Measurements from ENCODE around the gene METAP1D. TPM values are rescaled to one million over a fixed set of nuclear protein-coding genes. Genes with fewer than 3 reads are reported as not detected.
A peak's percentile ranks its signal among the peaks of the same experiment; 100 is the strongest.
"Not testable (repeated sequence)": the region's sequence is repeated elsewhere in the genome, so short reads cannot be mapped to it uniquely, and the experiment has no call there.

Gene METAP1D
- total and polyA plus RNA-seq, 2 donors (not counting 3 experiments of a cell fraction or from before 2014, with no cell fraction given) = 4.2 to 8.1 TPM

- Histone ChIP-seq H3K36me3 (ENCODE audit: control insufficient read depth in 2 of 2, extremely low read depth in 1 of 2, insufficient read depth in 2 of 2, low read length in 2 of 2) (no peaks in the 10 kb centered on the region), H3K9ac (replicated peaks; ENCODE audit: extremely low read depth, insufficient read depth, low read length) (no peak overlapping the region), H3K27ac (ENCODE audit: insufficient read depth, low read depth, low read length) (no peak overlapping the region), H3K4me3 (replicated peaks in 1 of 3; ENCODE audit: insufficient read depth in 1 of 3, low read depth in 1 of 3, low read length in 3 of 3) (no peak overlapping the region), H4K20me1 (replicated peaks; ENCODE audit: control insufficient read depth, extremely low read depth, insufficient read depth, low read length) (no peaks in the 10 kb centered on the region), H3K9me3 (replicated peaks; ENCODE audit: control insufficient read depth, insufficient read depth, low read length) (no peaks in the 10 kb centered on the region), H3K4me2 (ENCODE audit: insufficient read depth, low read length) (no peak overlapping the region), H3K9me1 (replicated peaks; ENCODE audit: control insufficient read depth, extremely low read depth, insufficient read depth, low read length) (no peaks in the 10 kb centered on the region), H3K27me3 (ENCODE audit: control insufficient read depth in 2 of 2, insufficient read depth in 2 of 2, low read length in 2 of 2) (no peaks in the 10 kb centered on the region), H3K79me2 (ENCODE audit: control insufficient read depth, insufficient read depth, low read length) (no peaks in the 10 kb centered on the region), H3K4me1 (ENCODE audit: control insufficient read depth, extremely low read depth, insufficient read depth, low read length) (peaks cover under 1% of the 10 kb centered on the region), H2AFZ (ENCODE audit: low read depth, low read length) (no peak overlapping the region)
- BruUV-seq (replicated peaks) = no TSS peak
- FAIRE-seq = peak; percentile 31
- CTCF ChIA-PET = interaction anchor here (0.5 to 5.2 kb wide), 28 partner anchors 8 to 1141 kb away, joined by 3 to 63 read pairs (median 4); partner anchors contain the start of genes DLX2, HAT1 and SLC25A12
- DNase-seq (ENCODE audit: low read depth, low spot score) = peak; percentile 42
- POLR2A ChIA-PET = no interaction called here
- TF ChIP-seq POLR2A (IDR thresholded peaks at IDR 0.05; ENCODE audit: low read depth, low read length) = no peak
- no peak for TF ChIP-seq EZH2 (IDR thresholded peaks at IDR 0.05; ENCODE audit: borderline replicate concordance, low read depth, low read length, severe bottlenecking)
- TF ChIP-seq GATA2 (IDR thresholded peaks at IDR 0.05; ENCODE audit: insufficient read depth, insufficient read length, low read depth, low read length) = no peak
- TF ChIP-seq POLR2AphosphoS5 (IDR thresholded peaks at IDR 0.05; ENCODE audit: insufficient read depth, low read depth, low read length) = no peak
- TF ChIP-seq CTCF (IDR thresholded peaks at IDR 0.05; ENCODE audit: extremely low read depth in 1 of 2, insufficient read depth in 1 of 2, low read depth in 1 of 2, low read length in 2 of 2) = no peak
- no peak for TF ChIP-seq FOS (IDR thresholded peaks at IDR 0.05; ENCODE audit: borderline replicate concordance, insufficient read depth, low read length)
- TF ChIP-seq JUN (IDR thresholded peaks at IDR 0.05; ENCODE audit: borderline replicate concordance, insufficient read depth, insufficient read length, low read depth) = no peak
- TF ChIP-seq MAX (IDR thresholded peaks at IDR 0.05; ENCODE audit: insufficient read depth, insufficient read length) = no peak
- intact Hi-C loops (cut with micrococcal nuclease) (loop anchor here (1.0 kb wide), 1 partner anchor 515 kb away; no protein-coding TSS in a partner anchor), dilution Hi-C loops (cut with MboI; ENCODE audit: extremely low pct_ligation_motif_present, low sequenced_read_pairs) (no loop called here)
These were observed 113.9 kb downstream of the METAP1D start for GRCh38 chr2:172113617-172114016.

GRCh38 chr2:172114176-172114575 is 114.4 kb downstream of the METAP1D start:
- not testable (repeated sequence) for H3K4me2 ChIP-seq (ENCODE audit: insufficient read depth, low read length)

More at GRCh38 chr2:172114176-172114575, 114.4 kb downstream of the METAP1D start:
- H3K36me3 ChIP-seq (ENCODE audit: control insufficient read depth in 2 of 2, extremely low read depth in 1 of 2, insufficient read depth in 2 of 2, low read length in 2 of 2); BruUV-seq (replicated peaks); H3K4me1 ChIP-seq (ENCODE audit: control insufficient read depth, extremely low read depth, insufficient read depth, low read length); H2AFZ ChIP-seq (ENCODE audit: low read depth, low read length); POLR2A ChIA-PET; H3K27ac ChIP-seq (ENCODE audit: insufficient read depth, low read depth, low read length); H3K9ac ChIP-seq (replicated peaks; ENCODE audit: extremely low read depth, insufficient read depth, low read length); H3K27me3 ChIP-seq (ENCODE audit: control insufficient read depth in 2 of 2, insufficient read depth in 2 of 2, low read length in 2 of 2); H3K9me3 ChIP-seq (replicated peaks; ENCODE audit: control insufficient read depth, insufficient read depth, low read length); DNase-seq (ENCODE audit: low read depth, low spot score); H4K20me1 ChIP-seq (replicated peaks; ENCODE audit: control insufficient read depth, extremely low read depth, insufficient read depth, low read length); intact Hi-C loops (cut with micrococcal nuclease); H3K79me2 ChIP-seq (ENCODE audit: control insufficient read depth, insufficient read depth, low read length); H3K9me1 ChIP-seq (replicated peaks; ENCODE audit: control insufficient read depth, extremely low read depth, insufficient read depth, low read length); FAIRE-seq; dilution Hi-C loops (cut with MboI; ENCODE audit: extremely low pct_ligation_motif_present, low sequenced_read_pairs); H3K4me3 ChIP-seq (replicated peaks in 1 of 3; ENCODE audit: insufficient read depth in 1 of 3, low read depth in 1 of 3, low read length in 3 of 3): not testable (repeated sequence)
- CTCF ChIA-PET = interaction anchor here (0.5 to 5.2 kb wide), 28 partner anchors 8 to 1141 kb away, joined by 3 to 63 read pairs (median 5); partner anchors contain the start of genes DLX2, HAT1 and SLC25A12

All from endothelial cell of umbilical vein (primary cell).